ENCODE measurements around the gene MMP2.

MMP2 gene

GRCh38 chr16:55521792-55522191 is 42.8 kb downstream of the MMP2 start:
- DNase-seq, result no peak

GRCh38 chr16:55526441-55526840 is 47.4 kb downstream of the MMP2 start:
- no peak for DNase-seq

GRCh38 chr16:55527885-55528284 is 48.9 kb downstream of the MMP2 start:
- DNase-seq, result no peak

GRCh38 chr16:55529018-55529417 is 50.0 kb downstream of the MMP2 start:
- DNase-seq, result no peak

- no peak for DNase-seq
These were observed 51.4 kb downstream of the MMP2 start for GRCh38 chr16:55530316-55530856.

GRCh38 chr16:55532227-55532626 is 53.2 kb downstream of the MMP2 start:
- no peak for DNase-seq

GRCh38 chr16:55534756-55535155 is 55.8 kb downstream of the MMP2 start:
- no peak for DNase-seq

GRCh38 chr16:55539049-55539448 is 60.1 kb downstream of the MMP2 start:
- no peak for DNase-seq

- DNase-seq, result peak; percentile 47
These were observed 60.5 kb downstream of the MMP2 start for GRCh38 chr16:55539488-55539887.

- DNase-seq, result no peak
These were observed 61.2 kb downstream of the MMP2 start for GRCh38 chr16:55540221-55540620.

GRCh38 chr16:55542459-55543082 is 63.6 kb downstream of the MMP2 start:
- DNase-seq, result no peak

GRCh38 chr16:55543472-55543871 is 64.5 kb downstream of the MMP2 start:
- no peak for DNase-seq

GRCh38 chr16:55552621-55553020 is 73.6 kb downstream of the MMP2 start:
- DNase-seq, result no peak

- no peak for DNase-seq
These were observed 76.4 kb downstream of the MMP2 start for GRCh38 chr16:55555436-55555835.

Data from left hindlimb (tissue), 1 donor.